IMR-90 (cell line): ENCODE results near the gene TMEFF1. TPM values are rescaled to one million over a fixed set of nuclear protein-coding genes. Genes with fewer than 3 reads are reported as not detected.

Experiments
- ATAC-seq: fragments of 200-7000 bp; cut with Tn5 transposase; 2 replicates; pipeline ENCODE4 v1.9.1; 2020; ENCODE audit warnings: low read depth, mild to moderate bottlenecking, moderate library complexity
- BruUV-seq: library from RNA; stranded (reverse); fragments of 400-500 nt; replicated peaks from 2 replicates; lab custom pipeline; 2021; lab: Mats Ljungman, UMichigan
- CTCF ChIA-PET: fragments of 300-600 bp; formaldehyde crosslinking; extraction: SDS; loops from one replicate; lab custom pipeline; 2021; ENCODE audit warnings: antibody characterized with exemption; lab: Yijun Ruan, JAX
- POLR2A ChIA-PET: fragments of 300-600 bp; sonication (Branson Sonifier 250); formaldehyde crosslinking; loops from one replicate; lab custom pipeline; 2022; ENCODE audit warnings: antibody characterized with exemption; ENCODE audit not compliant: unreplicated experiment; lab: Charles Lee
- DNase-seq: peaks from one replicate; pipeline ENCODE4 v3.0.0; 2013
- H2AFZ ChIP-seq: replicated peaks from 2 replicates; pipeline ENCODE3; 2013; ENCODE audit warnings: low read length, mild to moderate bottlenecking; ENCODE audit not compliant: poor library complexity
- H2AK5ac ChIP-seq: 2 replicates; pipeline ENCODE4 v1.6.1; 2013; ENCODE audit warnings: low read depth, low read length, inconsistent platforms
- H2AK9ac ChIP-seq: replicated peaks from 2 replicates; pipeline ENCODE3; 2013; ENCODE audit warnings: mild to moderate bottlenecking, low read depth, low read length, moderate library complexity; ENCODE audit not compliant: poor library complexity
- H2BK120ac ChIP-seq: 2 replicates; pipeline ENCODE4 v1.6.1; 2013; ENCODE audit warnings: low read depth, low read length, inconsistent platforms
- H2BK15ac ChIP-seq: 3 replicates; pipeline ENCODE4 v1.6.1; 2013; ENCODE audit warnings: low read depth, low read length, inconsistent platforms
- H2BK20ac ChIP-seq: 2 replicates; pipeline ENCODE4 v1.6.1; 2013; ENCODE audit warnings: low read depth, mild to moderate bottlenecking, inconsistent platforms, low read length, moderate library complexity
- H2BK5ac ChIP-seq: 2 replicates; pipeline ENCODE4 v1.6.1; 2013; ENCODE audit warnings: mild to moderate bottlenecking, low read depth, low read length, inconsistent platforms; ENCODE audit not compliant: poor library complexity, severe bottlenecking
- H3K14ac ChIP-seq: replicated peaks from 2 replicates; pipeline ENCODE4 v1.6.1; 2013; ENCODE audit warnings: low read depth, low read length, inconsistent platforms
- H3K18ac ChIP-seq: 2 replicates; pipeline ENCODE4 v1.6.1; 2013; ENCODE audit warnings: low read depth, low read length, control low read depth
- H3K23ac ChIP-seq: 2 replicates; pipeline ENCODE4 v1.6.1; 2013; ENCODE audit warnings: low read depth, low read length, inconsistent platforms
- H3K27ac ChIP-seq: 2 replicates; pipeline ENCODE4 v1.5.1; 2013; ENCODE audit warnings: mild to moderate bottlenecking, control low read depth, low read length; ENCODE audit not compliant: insufficient read depth
- H3K27me3 ChIP-seq: 2 replicates; pipeline ENCODE4 v1.6.1; 2013; ENCODE audit warnings: low read length; ENCODE audit not compliant: control insufficient read depth, insufficient read depth
- H3K36me3 ChIP-seq: 2 replicates; pipeline ENCODE4 v1.6.1; 2013; ENCODE audit warnings: low read length, mixed read lengths; ENCODE audit not compliant: control insufficient read depth, insufficient read depth
- H3K4ac ChIP-seq: 2 replicates; pipeline ENCODE4 v1.6.1; 2013; ENCODE audit warnings: low read depth, low read length, inconsistent platforms
- H3K4me1 ChIP-seq: 2 replicates; pipeline ENCODE4 v1.6.1; 2013; ENCODE audit warnings: low read length, mixed read lengths; ENCODE audit not compliant: control insufficient read depth, insufficient read depth
- H3K4me2 ChIP-seq: 2 replicates; pipeline ENCODE4 v1.6.1; 2013; ENCODE audit warnings: low read depth, mild to moderate bottlenecking, control low read depth, low read length, moderate library complexity
- H3K4me3 ChIP-seq: 2 replicates; pipeline ENCODE4 v1.5.1; 2013; ENCODE audit warnings: low read depth, mild to moderate bottlenecking, control low read depth, low read length, moderate library complexity; ENCODE audit not compliant: insufficient read depth
- H3K56ac ChIP-seq: 2 replicates; pipeline ENCODE4 v1.6.1; 2013; ENCODE audit warnings: low read length, inconsistent platforms; ENCODE audit not compliant: insufficient read depth; ENCODE audit errors: extremely low read depth
- H3K79me1 ChIP-seq, 2 experiments: 2 replicates each; pipeline ENCODE4 v1.6.1; 2013; ENCODE audit warnings: low read length in 2 of 2, inconsistent platforms in 1 of 2, low read depth in 1 of 2
- H3K9ac ChIP-seq: 2 replicates; pipeline ENCODE4 v1.6.1; 2013; ENCODE audit warnings: low read depth, low read length, control low read depth
- H3K9me1 ChIP-seq: 2 replicates; pipeline ENCODE4 v1.6.1; 2013; ENCODE audit warnings: low read length, inconsistent platforms; ENCODE audit not compliant: insufficient read depth
- H3K9me3 ChIP-seq: 2 replicates; pipeline ENCODE4 v1.6.1; 2013; ENCODE audit warnings: low read length; ENCODE audit not compliant: control insufficient read depth, insufficient read depth
- H4K20me1 ChIP-seq: 2 replicates; pipeline ENCODE4 v1.6.1; 2013; ENCODE audit warnings: low read length, inconsistent platforms; ENCODE audit not compliant: insufficient read depth
- H4K5ac ChIP-seq: 2 replicates; pipeline ENCODE4 v1.6.1; 2013; ENCODE audit warnings: mild to moderate bottlenecking, low read depth, low read length, control low read depth
- H4K8ac ChIP-seq, 2 experiments: 2 replicates each; pipeline ENCODE4 v1.6.1; 2013; ENCODE audit warnings: low read depth in 2 of 2, low read length in 2 of 2, control low read depth in 1 of 2, inconsistent platforms in 1 of 2
- H4K91ac ChIP-seq: 2 replicates; pipeline ENCODE4 v1.6.1; 2013; ENCODE audit warnings: low read depth, low read length, inconsistent platforms; ENCODE audit not compliant: insufficient read depth
- BHLHE40 ChIP-seq: fragments of 150-350 bp; IDR thresholded peaks from 2 replicates; pipeline ENCODE4 v1.6.1; 2016; ENCODE audit warnings: mild to moderate bottlenecking, low read depth, low read length
- CEBPB ChIP-seq: IDR thresholded peaks from 2 replicates; pipeline ENCODE4 v1.6.1; 2012; ENCODE audit warnings: low read depth, low read length, improper control_type of control experiment
- CHD1 ChIP-seq: IDR thresholded peaks from 2 replicates; pipeline ENCODE4 v1.6.1; 2012; ENCODE audit warnings: low read depth, low read length, improper control_type of control experiment
- CTCF ChIP-seq: conservative IDR thresholded peaks from 2 replicates; pipeline ENCODE4 v1.5.1; 2012; ENCODE audit warnings: mild to moderate bottlenecking, low read depth, low read length, improper control_type of control experiment
- FOS ChIP-seq: fragments of 150-350 bp; IDR thresholded peaks from 2 replicates; pipeline ENCODE4 v1.6.1; 2016; ENCODE audit warnings: low read depth, low read length
- MAFK ChIP-seq: IDR thresholded peaks from 2 replicates; pipeline ENCODE4 v1.6.1; 2012; ENCODE audit warnings: low read depth, low read length, improper control_type of control experiment
- MAZ ChIP-seq: IDR thresholded peaks from 2 replicates; pipeline ENCODE4 v1.6.1; 2012; ENCODE audit warnings: low read depth, mild to moderate bottlenecking, low read length, improper control_type of control experiment, moderate library complexity, borderline replicate concordance
- MXI1 ChIP-seq: IDR thresholded peaks from 2 replicates; pipeline ENCODE4 v1.6.1; 2012; ENCODE audit warnings: low read depth, mild to moderate bottlenecking, low read length, moderate library complexity, borderline replicate concordance
- NFE2L2 ChIP-seq: fragments of 150-350 bp; IDR thresholded peaks from 2 replicates; pipeline ENCODE4 v1.6.1; 2016; ENCODE audit warnings: low read depth, mild to moderate bottlenecking, low read length
- POLR2A ChIP-seq: IDR thresholded peaks from 2 replicates; pipeline ENCODE4 v1.6.1; 2012; ENCODE audit warnings: mild to moderate bottlenecking, low read depth, low read length
- RAD21 ChIP-seq: IDR thresholded peaks from 2 replicates; pipeline ENCODE4 v1.6.1; 2012; ENCODE audit warnings: low read length, improper control_type of control experiment
- RFX5 ChIP-seq: IDR thresholded peaks from 2 replicates; pipeline ENCODE4 v1.8.0; 2012; ENCODE audit warnings: low read depth, mild to moderate bottlenecking, low read length, moderate library complexity
- SMC3 ChIP-seq: fragments of 150-350 bp; IDR thresholded peaks from 2 replicates; pipeline ENCODE4 v1.6.1; 2016; ENCODE audit warnings: low read depth, mild to moderate bottlenecking, antibody characterized with exemption, low read length, moderate library complexity
- USF2 ChIP-seq: fragments of 150-350 bp; IDR thresholded peaks from 2 replicates; pipeline ENCODE4 v1.6.1; 2017; ENCODE audit warnings: mild to moderate bottlenecking, antibody characterized with exemption, low read length, low read depth
- WGBS, 2 experiments: methylation state at CpG; one replicate each; pipeline versions ENCODE4 v1.1.5 to v1.1.7; 2013; ENCODE audit warnings: missing lambda C conversion rate in 2 of 2; ENCODE audit not compliant: insufficient read length in 1 of 2; ENCODE audit errors: extremely low coverage in 2 of 2; 5-methylcytosine and 5-hydroxymethylcytosine counted together
- dilution Hi-C: fragments of 300-500 bp; cut with HindIII; formaldehyde crosslinking; loops from one replicate; pipeline ENCODE4 v1.14.3; 2018; ENCODE audit warnings: low sequenced_read_pairs; ENCODE audit not compliant: unreplicated experiment
- in situ Hi-C: fragments of 300-500 bp; cut with MboI; formaldehyde crosslinking; loops from 3 replicates; pipeline ENCODE4 v1.14.3; 2019; ENCODE audit warnings: low sequenced_read_pairs, inconsistent platforms, mixed read lengths
- intact Hi-C: fragments of 100-400 bp; cut with micrococcal nuclease; formaldehyde crosslinking; loops from 2 replicates; pipeline ENCODE4 v1.10.0; 2022
- polyA plus RNA-seq, 3 experiments: library from polyadenylated mRNA; depleted of rRNA; stranded (reverse); fragments of >200 nt; gene quantifications; 2 replicates each; pipeline ENCODE4 v1.2.3, GENCODE V29; 2012; ENCODE audit warnings: low replicate concordance in 1 of 3
- total RNA-seq: library from RNA; depleted of rRNA; stranded (reverse); fragments of >200 nt; gene quantifications from 2 replicates; pipeline ENCODE4 v1.2.3, GENCODE V29; 2012

TMEFF1 gene
- total and polyA plus RNA-seq, 2 of the 4 experiments (the other 2 are of a cell fraction), result 0.62 to 0.90 TPM

GRCh38 chr9:100428871-100429654 is 43.9 kb upstream of the TMEFF1 start:
- H3K27ac ChIP-seq, result peak overlapping the region; percentile 95
- peak overlapping the region; percentile 99 for H3K4ac ChIP-seq
- intact Hi-C loops (loop anchor here (2.0 to 10.0 kb wide), 5 partner anchors 82 to 1244 kb away; partner anchors contain the start of gene NR4A3), dilution Hi-C loops (no loop called here), in situ Hi-C loops (no loop called here)
- H2AK5ac ChIP-seq, result peak overlapping the region; percentile 83
- peak overlapping the region; percentile 95 for H2BK5ac ChIP-seq
- peak overlapping the region; percentile 96 for H4K91ac ChIP-seq
- H3K4me2 ChIP-seq, result peak overlapping the region; percentile 83
- peak overlapping the region; percentile 99 for H3K14ac ChIP-seq
- H3K56ac ChIP-seq, result peak overlapping the region; percentile 95
- peak overlapping the region; percentile 95 for H2AK9ac ChIP-seq
- no peaks in the 10 kb centered on the region for H3K9me3 ChIP-seq
- peak overlapping the region; percentile 82 for H4K5ac ChIP-seq
- H3K79me1 ChIP-seq, result peaks cover 5 to 44% of the 10 kb centered on the region in 2 experiments; a peak in 2 of 4 replicates
- H2BK15ac ChIP-seq, result peak overlapping the region; percentile 95; the same call in 2 of the 3 replicates
- H3K9ac ChIP-seq, result peak overlapping the region; percentile 98
- peak overlapping the region; percentile 85 to 96 for H4K8ac ChIP-seq
- no peak overlapping the region for H2AFZ ChIP-seq
- H3K4me1 ChIP-seq, result peaks cover 20% of the 10 kb centered on the region
- TSS peak; percentile 79 for BruUV-seq
- ATAC-seq (peak; percentile 62), DNase-seq (peak; percentile 100)
- no peaks in the 10 kb centered on the region for H3K27me3 ChIP-seq
- 10% methylated on average over 2 of the region's 9 CpGs; no CpG with 5 or more reads in 1 of the 2 experiments for WGBS, 2 experiments
- peak overlapping the region; percentile 92 for H3K18ac ChIP-seq
- H3K9me1 ChIP-seq, result peaks cover 21% of the 10 kb centered on the region
- ChIA-PET POLR2A (interaction anchor here (0.5 kb wide), 1 partner anchor 165 kb away, joined by 3 read pairs; no protein-coding TSS in a partner anchor), CTCF (interaction anchor here (0.6 kb wide), 1 partner anchor 58 kb away, joined by 5 read pairs; no protein-coding TSS in a partner anchor)
- H2BK20ac ChIP-seq, result peak overlapping the region; percentile 97
- peak overlapping the region; percentile 98 for H2BK120ac ChIP-seq
- H3K4me3 ChIP-seq, result peak overlapping the region; percentile 66
- TF ChIP-seq BHLHE40, result peak; percentile 89
- peak; percentile 77 for TF ChIP-seq USF2
- 0 out of 2 replicates have a peak, but pooled peaks have one; percentile 2 for TF ChIP-seq CTCF
- TF ChIP-seq POLR2A, result peak; percentile 78; the same call in 1 of the 2 replicates
- no peak for TF ChIP-seq CHD1
- no peak for TF ChIP-seq SMC3
- peak; percentile 81 for TF ChIP-seq MAFK
- TF ChIP-seq FOS, result peak; percentile 100
- no peak for TF ChIP-seq MXI1
- TF ChIP-seq CEBPB, result peak; percentile 78
- TF ChIP-seq RAD21, result no peak
- TF ChIP-seq RFX5, result no peak
- peak; percentile 21; the same call in 1 of the 2 replicates for TF ChIP-seq MAZ
- peak; percentile 94 for TF ChIP-seq NFE2L2
- H4K20me1 ChIP-seq, result peaks cover 29% of the 10 kb centered on the region
- peaks cover 6% of the 10 kb centered on the region; the same call in 1 of the 2 replicates for H3K36me3 ChIP-seq
- H3K23ac ChIP-seq, result peak overlapping the region; percentile 100
